ENCODE results near the gene CNTN4.

DNA sequence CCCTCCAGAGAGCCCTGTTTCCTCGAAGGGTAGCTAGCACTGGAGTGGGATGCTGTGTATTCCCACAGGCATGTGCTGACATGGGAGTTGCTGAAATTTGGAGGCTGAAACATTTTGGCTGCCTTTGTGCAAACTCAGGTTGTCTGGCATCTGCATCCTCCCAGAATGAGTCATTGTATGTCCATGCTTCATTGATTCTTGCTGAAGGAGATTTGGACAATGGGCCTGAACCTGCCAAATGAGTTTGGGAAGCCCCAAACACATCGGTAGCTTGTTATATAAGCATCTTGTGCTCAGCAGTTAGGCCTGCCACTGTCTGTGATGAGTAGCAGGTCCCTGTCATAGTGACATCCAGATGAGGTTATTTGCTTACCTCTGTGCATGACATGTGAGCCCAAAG, 851.5 kb downstream of the CNTN4 start:
- TF ChIP-seq, protein P1, sequence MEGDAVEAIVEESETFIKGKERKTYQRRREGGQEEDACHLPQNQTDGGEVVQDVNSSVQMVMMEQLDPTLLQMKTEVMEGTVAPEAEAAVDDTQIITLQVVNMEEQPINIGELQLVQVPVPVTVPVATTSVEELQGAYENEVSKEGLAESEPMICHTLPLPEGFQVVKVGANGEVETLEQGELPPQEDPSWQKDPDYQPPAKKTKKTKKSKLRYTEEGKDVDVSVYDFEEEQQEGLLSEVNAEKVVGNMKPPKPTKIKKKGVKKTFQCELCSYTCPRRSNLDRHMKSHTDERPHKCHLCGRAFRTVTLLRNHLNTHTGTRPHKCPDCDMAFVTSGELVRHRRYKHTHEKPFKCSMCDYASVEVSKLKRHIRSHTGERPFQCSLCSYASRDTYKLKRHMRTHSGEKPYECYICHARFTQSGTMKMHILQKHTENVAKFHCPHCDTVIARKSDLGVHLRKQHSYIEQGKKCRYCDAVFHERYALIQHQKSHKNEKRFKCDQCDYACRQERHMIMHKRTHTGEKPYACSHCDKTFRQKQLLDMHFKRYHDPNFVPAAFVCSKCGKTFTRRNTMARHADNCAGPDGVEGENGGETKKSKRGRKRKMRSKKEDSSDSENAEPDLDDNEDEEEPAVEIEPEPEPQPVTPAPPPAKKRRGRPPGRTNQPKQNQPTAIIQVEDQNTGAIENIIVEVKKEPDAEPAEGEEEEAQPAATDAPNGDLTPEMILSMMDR (IDR thresholded peaks at IDR 0.05) = no peak
- TF ChIP-seq POLR2A (IDR thresholded peaks at IDR 0.05) = no peak

All from breast epithelium (tissue), 3 donors.